GM21526 (cell line): Measurements from ENCODE around the gene FAM78B.

Experiments
- ATAC-seq: cut with Tn5 transposase; IDR thresholded peaks from one replicate; pipeline ENCODE4 v1.9.1; 2021; ENCODE audit warnings: moderate library complexity; ENCODE audit not compliant: unreplicated experiment, low FRiP score

The FAM78B gene, protein sequence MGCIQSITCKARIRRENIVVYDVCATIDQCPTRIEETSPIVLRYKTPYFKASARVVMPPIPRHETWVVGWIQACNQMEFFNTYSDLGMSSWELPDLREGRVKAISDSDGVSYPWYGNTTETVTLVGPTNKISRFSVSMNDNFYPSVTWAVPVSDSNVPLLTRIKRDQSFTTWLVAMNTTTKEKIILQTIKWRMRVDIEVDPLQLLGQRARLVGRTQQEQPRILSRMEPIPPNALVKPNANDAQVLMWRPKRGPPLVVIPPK

DNA sequence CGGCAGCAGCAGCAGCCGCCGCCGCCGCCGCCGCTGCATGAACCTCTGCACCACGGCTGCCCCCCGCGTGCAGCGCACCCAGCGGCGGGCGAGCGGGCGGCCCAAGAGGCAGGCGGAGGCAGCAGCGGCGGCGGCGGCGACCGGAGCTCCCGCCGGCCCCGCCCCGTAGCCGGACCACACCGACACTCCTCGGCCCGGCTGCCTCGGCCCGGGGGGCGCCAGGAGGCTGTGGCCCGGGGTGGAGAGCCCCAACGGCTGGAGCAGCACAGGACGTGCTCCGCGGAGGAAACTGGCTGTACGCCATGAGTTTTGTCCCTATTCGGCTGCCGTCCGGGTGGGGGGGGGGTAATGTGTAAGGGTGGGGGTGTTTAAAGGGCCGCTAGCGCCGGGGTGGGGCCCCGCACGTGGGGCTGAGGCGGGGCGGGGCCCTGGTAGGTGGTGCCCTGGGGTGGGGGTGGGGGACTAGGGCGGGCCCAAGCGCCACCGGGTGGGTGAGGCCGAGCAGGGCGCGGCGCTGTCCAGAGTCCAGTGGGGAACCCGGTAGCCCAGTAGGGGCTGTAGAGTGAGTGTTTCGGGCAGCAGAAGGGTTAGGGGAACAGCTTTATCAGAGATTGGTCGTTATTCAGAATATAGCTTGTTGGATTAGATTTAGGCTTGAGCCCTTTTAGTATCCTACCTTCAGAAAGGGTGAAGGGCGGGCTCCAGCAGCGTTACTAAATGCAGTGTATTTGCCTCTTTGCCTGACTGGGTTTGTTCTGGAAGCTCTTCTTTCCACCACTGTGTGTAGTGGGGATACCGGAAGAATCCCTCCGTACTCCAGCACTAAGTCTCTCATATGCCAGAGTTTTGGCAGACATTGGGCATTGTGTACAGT is at the start of gene FAM78B:
Gene FAM78B (minus strand): TSS at position 304 of the 874 bp plus-strand sequence. CDS start 753 bp downstream, outside the sequence.
- peak; percentile 45 for ATAC-seq

DNA sequence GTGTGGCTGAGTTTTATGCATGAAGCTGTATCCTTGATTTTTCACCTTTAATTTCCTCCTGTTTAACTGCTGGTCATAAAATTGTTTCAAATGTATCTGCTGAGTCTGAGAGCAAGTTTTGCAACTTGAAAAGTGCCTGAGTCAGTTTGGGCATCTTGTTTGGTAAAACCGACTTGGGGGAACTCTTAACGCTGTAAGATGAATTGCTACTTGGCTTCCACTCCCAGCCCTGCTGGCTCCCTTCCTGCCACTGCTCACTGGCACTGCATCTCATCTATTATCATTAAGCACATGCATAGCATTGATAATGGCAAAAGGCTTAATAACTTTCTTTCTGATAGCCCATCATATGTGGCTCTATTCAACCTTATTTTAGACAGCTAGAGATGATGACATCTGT is 35.7 kb upstream of the FAM78B start:
- ATAC-seq: no peak

DNA sequence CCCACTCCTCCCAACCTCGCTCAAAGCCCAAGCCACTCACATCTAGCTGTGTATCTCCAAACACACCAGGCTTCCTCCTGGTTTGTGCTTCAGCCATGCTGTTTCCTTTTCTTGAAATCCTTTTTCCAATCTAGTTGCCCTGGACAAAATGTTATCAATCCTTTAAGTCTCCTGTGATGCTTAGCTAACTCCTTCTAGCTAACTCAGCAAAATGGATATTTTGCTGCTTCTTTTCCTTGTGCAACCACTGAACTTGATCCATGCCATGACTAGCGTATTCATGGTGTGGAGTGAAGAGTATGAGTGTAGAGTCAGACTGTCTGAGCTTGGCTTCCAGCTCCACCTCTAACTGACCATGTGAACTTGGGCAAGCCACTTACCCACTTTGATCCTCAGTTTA is 33.9 kb upstream of the FAM78B start:
- ATAC-seq: no peak

DNA sequence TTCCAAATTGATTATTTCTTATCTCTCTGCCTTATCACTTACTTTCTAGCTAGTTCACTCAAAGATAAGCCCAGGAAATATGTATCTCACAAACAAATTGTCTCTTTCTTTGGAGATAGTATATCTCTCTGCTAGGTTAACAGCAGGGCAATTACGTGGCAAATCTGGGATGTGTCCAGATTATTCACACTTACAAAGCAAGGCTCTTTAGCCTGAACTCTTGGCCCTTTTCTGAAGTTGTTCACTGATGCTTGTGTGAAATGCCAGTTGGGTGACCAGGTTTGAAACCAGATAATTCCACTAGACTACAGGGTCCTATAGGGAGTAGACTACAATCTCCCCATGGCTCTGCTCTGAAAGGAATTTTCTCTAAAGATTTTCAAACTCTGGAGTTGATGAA is 30.8 kb upstream of the FAM78B start:
- no peak for ATAC-seq

DNA sequence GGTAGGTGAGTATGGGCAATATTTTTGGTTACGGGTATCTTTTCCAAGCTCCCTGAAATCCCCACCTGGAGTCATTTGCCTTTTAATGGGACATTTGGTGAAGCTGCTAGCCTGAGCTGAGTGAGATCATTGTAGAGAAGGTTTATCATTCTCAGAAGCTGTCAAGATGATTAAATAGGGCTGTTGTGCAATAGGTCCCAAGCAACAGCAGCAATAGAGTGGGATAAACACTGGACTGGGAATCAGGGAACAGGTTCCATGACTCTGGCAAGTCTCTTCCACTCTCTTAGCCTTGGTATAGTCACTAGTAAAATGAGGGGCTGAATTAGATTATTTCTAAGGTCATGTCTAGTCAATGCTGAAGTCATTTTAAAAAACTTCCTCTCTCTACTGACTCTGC is 30.3 kb upstream of the FAM78B start:
- ATAC-seq: no peak

DNA sequence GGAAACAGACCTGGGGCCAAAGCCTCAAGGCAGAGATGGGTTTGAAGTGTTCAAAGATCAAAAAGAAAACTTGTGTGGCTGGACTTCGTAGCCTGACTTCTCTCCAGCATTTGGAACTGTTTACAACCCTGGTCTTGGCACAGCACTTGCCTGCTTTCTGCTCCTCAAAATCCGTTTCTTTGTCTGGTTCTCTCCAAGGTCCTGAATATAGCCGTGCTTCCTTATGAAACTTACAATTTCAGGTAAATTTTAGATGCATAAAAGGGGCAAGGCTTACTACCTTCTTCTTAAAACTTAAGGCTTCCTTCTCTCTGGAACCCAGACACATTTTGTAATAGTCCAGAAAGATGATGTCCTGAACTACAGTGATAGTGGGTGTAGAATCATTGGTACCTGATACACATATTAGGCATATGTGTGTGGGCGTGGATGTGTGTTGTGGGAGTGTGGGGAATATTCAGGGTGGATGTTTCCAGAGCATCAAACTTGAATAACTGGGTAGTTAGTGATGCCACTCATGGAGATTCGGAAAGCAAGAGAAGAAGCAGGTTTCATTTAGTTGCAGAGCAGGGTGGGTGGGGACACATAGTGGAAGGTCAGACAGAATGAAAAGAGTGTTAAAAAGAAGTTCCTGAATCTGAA is 26.4 kb upstream of the FAM78B start:
- ATAC-seq: no peak

DNA sequence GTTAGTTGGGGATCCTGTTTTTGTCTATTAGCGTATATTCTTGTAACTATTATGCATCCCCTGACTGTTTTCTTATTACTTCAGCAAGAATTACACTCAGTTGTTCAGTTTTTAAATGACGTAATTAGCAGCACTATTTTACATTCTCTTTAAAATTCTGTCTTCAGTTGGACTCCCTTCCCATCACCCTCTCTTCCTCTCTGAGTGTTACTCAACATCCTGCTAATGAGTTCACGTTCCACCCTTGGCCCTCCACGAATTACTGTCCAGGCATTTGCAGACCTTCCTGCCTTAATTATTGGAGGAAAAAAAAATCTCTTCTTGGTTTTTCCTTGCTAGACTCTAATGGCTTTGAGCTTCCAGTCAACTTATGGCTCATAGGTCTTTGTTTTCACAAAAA is 23.6 kb upstream of the FAM78B start:
- no peak for ATAC-seq

DNA sequence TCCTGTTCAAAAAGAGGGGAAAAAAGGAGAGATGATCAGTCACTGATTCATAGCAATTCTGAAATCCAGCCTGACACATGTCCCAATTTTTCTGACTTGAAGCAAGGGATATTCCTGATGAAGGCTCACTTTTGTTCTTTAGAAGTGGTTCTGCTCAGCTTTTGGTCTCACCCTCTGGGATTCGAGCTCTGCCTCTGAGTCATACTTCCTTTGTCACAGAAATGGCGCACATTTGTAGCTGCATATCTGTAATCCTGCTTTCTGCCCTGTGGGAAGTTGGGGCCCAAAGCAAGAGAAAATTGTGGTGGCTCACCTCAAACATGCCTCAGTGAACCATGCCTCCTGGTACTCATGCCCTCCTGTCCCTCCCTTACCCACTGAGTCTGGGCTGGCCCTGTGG is 22.3 kb upstream of the FAM78B start:
- ATAC-seq: no peak

DNA sequence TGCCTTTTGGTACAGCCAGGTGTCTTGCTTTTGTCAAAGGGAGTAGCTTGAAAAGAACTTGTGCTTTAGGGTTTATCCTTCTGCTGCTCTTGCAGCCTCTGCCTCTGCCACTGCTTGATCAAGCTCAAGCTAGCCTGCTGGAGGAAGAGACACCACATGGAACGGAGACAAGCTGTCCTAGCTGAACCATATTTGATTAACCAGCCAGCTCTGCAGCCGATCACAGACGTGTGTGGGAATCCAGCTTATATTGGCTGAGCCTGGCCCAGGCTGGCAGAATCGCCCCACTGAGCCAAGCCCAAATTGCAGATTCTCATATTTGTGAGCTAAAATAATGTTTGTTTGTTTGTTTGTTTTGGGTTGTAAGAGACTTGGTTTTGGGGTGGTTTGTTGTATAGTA is 18.7 kb upstream of the FAM78B start:
- no peak for ATAC-seq

DNA sequence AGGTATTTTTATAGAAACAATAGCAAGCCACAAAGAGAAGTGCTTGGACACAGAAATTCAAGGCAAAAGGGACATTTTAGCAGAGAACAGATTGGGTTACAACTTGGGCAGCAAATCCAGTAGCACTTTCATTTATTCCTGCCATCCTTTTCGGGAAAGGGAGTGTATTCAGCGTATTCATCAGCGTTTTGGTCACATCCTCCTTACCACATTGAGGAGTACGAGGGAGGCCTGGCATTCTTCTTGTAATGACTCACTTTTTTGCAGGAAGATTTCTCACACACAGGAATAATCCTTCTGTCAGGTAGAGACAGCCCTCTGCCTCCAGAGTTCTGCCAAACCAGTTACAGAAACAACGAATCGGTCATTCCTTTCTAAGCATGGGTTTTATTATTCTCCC is 18.1 kb upstream of the FAM78B start:
- ATAC-seq: no peak

DNA sequence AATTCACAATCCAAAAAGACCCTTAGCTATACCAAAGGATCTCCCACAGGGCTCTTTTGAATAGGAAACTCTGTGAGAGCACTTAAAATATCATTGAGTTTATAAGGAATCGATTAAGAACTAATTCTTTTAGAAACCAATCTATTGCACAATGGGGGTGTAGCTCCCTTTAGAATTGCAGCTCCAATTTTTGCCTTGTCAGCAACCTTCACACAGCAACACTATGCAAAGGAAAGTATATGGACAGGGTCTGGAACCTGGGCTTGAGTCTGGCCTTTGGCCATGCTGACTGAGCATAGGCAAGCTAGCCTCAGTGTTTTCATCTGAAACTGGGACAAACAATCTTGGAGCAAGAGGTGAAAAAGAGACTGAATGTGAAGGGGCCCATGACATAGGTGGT is 17.2 kb upstream of the FAM78B start:
- ATAC-seq: no peak

DNA sequence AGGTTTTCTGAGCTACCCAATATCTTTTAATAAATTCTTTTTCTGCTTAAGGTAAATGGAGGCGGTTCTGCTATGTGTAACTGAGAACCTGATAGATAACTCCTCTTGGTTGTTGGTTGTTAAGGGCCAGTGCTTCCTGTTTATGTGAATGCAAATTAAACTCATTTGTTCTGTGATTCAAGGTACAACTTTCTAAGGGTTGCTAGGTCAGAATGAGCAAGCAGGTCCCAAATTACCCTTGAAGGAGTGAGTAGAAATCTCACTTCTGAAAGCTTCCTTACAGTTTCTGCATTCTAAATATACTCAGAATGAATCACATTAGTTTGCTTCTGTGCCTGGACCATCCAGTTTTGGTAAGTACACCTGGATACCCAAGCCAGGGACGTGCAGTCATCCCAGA is 15.5 kb upstream of the FAM78B start:
- ATAC-seq: peak; percentile 52

DNA sequence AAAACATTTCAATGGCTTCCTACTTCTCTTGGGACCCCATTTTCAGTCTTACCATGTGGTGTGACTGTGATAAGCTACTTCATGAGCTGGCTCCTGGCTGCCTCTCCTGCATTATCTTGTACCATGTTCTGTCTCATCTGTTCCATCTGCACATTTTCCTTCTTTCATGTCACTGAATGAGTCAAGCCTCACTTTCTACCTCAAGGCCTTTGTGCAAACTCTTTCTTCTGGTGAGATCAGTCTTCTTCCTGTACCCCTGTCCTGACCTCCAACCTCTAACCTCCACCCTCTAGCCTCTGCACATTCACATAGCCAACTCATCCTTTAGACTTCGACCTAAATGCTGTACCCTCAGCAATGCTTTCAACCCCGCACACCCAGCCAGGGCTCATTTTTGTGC is 9.6 kb upstream of the FAM78B start:
- no peak for ATAC-seq

DNA sequence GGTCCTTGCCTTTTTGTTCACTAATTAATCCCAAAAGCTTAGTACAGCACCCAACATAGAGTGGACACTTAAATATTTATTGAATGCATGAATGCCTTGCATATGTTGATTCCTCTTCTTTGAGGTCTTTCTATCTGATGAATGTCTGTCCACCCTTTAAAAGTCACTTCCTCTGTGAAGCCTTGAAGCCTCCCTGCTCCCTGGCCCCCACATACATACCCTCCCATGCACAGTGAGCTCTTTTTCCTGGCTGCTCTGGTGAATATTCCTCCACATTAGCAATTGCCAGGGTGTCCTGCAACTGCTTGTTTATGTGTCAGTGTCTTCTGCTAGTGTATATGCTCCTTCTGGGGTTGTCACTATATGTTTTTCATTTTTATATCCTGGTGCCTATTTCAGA is 8.2 kb upstream of the FAM78B start:
- ATAC-seq: no peak

DNA sequence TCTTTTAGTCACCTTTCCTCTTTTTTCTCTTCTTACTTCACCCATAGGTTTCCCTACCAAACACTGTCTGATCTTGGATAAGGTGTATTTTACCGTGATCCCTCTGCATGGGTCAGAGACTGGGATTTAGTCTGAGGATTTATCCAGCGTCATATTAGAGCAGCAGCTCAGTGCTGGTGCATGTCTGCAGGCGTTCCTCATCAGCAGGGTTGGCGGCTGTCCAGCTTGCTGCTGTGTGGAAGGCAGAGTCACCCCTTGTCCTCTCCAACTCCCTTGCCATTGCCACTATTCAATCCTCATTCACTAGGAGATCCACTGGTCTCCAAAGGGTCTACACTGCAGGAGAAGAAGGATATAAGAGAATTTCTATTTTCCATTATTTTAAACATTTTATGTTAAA is 7.3 kb upstream of the FAM78B start:
- ATAC-seq: no peak

DNA sequence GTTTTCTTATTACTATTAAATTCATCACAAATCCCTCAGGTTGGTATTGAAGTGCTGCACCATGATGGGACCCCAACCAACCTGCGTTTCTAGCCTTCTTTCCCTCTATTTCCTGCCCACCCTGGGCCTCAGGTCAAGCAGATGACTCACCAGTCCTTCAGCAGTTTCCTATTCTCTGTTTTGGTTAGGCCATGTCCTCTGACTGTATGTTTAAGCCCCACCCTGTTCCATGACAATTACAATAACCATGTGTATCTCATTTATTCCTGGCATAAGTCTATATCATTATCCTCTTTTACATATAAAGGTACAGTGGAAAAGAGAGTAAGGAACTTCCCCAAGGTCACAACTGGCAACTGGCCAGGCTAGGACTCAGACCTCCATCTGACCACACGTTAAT is 5.3 kb upstream of the FAM78B start:
- no peak for ATAC-seq

DNA sequence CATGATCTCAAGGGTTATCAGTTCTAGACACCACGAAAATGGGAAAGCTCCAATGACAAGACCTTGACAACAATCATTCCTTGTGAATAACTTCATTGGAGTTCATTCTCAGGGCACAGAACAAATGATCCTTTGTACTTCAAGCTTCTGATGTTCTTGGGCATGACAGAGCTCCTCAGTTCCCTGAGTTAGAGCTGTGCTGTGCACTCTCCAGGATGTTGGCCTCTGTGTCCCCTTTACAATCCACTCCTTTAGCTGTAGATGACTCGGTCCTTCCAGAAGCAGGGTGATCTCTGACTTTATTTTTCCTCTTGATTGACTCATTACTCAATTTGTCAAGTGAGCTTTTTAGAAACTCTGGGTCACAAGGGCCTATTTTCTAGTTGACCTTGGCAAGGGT is 3.9 kb upstream of the FAM78B start:
- ATAC-seq: no peak

DNA sequence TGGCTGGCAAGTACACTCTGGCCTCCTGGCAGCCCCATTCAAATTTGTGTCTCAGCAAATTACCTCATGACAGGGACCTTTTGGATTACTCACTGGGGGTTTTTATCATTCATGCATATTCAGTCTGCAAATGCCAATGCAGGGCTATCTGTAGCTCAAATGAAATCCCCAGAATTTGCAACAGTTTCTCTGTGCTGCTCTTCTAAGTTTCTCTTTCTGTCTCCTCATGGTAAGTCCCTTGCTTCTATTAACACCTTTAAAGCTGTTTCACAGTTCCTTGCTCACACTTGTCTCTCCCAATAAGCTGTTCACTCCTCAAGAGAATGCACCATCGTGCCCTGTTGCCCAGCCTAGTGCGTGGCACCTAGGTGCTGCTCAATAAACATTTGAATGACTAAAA is 3.3 kb upstream of the FAM78B start:
- peak; percentile 38 for ATAC-seq

DNA sequence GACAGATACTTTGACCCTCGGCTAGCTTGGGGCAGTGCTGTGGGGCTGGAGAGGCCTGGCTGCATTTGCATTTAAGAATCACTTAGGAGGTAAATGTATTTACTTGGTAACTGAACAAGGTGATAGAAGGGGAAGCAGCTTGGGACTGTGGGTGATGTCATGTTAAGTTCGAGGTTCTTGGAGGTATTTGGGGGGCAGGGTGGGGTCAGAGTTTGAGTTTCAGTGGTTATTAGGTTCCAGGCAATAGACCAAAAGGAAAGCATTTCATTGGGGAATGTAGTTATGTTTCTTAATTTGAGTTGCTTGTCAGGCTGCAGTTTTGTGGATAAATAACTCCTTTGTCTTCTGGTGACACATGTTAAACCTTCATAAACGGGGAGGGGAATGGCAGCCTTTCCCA is 2.4 kb upstream of the FAM78B start:
- ATAC-seq: no peak

DNA sequence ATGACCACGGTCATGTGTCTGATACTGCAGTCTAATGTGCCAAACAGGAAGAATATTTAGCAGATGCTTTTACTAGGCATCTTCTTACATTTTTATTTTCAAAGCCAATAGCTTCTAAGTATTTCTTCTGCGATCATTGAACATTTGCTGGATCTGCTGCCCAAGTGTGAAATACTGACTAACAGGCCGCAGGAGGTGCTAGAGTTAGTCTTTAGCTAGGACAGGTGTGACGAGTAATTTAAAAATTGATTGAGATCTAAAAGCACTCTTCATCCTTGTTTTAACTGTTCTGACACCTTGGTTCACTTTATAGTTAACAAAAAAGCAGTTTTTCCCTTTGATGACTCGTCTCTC is 748 bp upstream of the FAM78B start:
- ATAC-seq: no peak

DNA sequence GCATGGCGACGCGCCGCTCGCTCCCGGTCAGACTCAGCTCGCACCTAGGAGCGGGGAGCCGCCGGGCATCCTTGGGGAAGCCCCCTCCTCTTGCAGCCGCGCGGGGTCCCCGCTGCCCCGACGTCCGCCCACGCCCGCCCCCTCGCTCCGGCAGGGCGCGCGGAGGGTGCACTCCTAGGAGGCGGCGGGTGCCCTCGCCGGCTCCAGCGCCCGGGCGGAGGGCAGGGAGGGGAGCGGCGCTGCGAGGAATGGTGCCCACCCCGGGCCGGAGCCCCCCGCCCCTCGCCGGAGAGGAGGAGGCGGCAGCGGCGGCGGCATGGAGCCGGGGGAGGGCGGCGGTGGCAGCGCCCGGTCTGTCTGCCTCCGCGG is 488 bp downstream of the FAM78B start:
- peak; percentile 5 for ATAC-seq
